Kasumi-1 (cell line): ENCODE results near the gene LRCH1.

ENCODE experiments used
- DNase-seq, 2 experiments: peaks; one replicate each; lab custom pipeline; 2025; lab: John Stamatoyannopoulos, UW

LRCH1 gene

GRCh38 chr13:46712524-46712923, 159.6 kb downstream of the LRCH1 start:
- DNase-seq = no peak

DNA sequence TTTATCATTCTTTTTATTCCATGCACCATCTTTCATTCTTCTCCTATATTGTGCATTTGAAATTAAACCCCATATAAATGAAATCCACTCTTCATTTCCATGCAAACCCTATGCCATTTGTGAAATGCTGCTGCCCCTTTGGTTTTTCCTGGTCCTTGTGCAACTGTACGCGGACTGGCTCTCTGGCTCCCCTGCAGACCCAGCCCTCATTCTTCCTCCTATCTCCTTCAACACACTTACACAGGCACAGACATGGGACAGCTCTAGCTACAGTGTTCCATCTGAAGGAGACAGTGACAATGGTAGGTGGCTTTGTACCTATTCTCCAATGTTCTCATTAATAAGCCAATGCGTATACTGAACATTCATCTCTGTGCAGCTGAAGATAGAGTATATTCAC, 162.4 kb downstream of the LRCH1 start:
- DNase-seq = no peak

- DNase-seq = no peak
These were observed 163.9 kb downstream of the LRCH1 start for GRCh38 chr13:46716821-46717220.

GRCh38 chr13:46717275-46717674, 164.3 kb downstream of the LRCH1 start:
- DNase-seq = no peak

DNA sequence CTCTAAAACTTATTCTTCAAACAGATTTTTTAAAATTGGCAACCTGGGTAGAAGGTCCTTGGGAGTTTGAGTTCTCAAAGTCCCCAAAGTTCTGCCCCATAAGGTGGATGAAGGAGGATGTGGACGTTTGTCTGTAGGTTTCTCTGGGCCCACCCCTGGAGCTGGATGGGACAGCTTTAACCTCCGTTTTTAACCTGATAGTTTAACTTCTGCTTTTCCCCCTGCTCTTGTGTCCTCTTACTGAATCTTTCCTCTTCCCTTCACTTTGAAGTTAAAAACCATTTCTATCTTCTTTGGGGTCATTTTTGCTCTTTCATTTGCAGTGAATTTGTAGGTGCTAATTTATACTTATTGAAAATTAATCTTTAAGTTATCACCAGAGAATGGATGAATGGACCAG, 164.9 kb downstream of the LRCH1 start:
- peak; percentile 53 to 59 for DNase-seq

DNA sequence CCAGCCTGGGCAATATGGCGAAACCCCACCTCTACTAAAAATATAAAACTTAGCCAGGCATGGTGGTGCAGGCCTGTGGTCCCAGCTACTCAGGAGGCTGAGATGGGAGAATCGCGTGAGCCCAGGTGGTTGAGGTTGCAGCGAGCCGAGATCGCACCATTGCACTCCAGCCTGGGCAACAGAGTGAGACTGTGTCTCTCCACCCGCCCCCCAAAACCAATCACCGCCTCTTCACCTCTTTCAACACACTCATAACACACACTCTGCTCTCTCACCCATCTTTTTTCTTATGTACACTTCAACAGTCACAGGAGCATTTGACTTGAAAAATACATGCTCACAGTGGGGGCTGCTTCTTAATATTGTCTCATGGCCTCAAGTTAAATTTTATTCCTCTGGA, 167.2 kb downstream of the LRCH1 start:
- DNase-seq = no peak

DNA sequence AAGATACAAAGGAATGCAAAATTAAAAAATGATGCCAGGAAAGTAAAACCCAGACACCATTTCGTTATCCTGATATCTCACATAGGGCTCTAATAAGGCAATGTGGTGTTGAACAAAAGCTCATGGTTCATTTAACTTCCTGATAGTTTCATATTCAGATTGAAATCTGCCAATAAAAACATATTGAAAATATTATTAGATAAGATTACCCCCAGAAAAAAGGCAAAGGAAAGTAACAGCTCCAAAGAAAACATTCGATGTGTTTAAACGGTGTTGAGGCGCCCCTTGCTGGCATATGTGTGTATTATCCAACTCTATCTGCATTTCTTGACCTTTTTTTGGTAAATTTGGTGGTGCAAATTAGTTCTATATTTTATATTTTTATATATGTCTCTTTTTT, 168.1 kb downstream of the LRCH1 start:
- DNase-seq = peak; percentile 67 to 73

DNA sequence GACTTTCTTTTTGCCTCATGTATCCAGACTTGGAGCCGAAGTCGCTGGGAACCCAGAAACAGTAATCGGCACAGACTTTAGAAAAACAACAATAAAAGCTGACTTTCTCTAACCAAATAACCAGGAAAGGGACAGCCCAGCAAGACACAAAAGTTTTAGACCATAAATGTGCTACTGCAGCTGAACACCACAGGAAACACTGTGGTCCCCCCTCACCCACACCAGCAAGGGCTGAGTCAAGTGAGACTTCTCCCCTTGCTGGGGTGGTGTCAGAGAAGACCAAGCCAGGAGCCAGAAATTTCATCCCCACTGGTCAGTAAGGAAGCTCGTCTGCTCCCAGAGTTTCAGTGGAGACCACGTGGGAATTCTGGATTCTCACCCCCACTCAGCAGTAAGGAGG, 173.4 kb downstream of the LRCH1 start:
- DNase-seq = no peak

- DNase-seq = peak; percentile 33
These were observed 175.8 kb downstream of the LRCH1 start for GRCh38 chr13:46728777-46729176.

DNA sequence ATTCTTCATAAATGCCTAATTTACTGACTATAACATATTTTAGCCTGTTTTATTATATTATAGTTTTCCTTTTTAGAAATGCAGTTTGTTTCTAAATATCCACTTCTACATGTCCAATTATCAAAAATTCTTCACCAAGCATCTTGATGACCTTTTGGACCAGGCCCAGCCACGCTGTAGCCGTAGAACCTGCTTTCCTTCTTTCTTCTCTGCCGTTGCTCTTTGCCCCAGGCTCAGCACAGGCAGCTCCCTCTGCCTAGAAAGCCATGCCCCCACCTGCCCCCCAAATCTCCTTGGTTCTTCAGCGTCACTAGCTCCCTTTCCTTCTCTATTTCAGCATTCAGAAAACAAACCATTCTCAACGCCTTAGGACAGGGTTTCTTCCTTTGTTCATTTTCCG, 178.6 kb downstream of the LRCH1 start:
- DNase-seq = no peak

DNA sequence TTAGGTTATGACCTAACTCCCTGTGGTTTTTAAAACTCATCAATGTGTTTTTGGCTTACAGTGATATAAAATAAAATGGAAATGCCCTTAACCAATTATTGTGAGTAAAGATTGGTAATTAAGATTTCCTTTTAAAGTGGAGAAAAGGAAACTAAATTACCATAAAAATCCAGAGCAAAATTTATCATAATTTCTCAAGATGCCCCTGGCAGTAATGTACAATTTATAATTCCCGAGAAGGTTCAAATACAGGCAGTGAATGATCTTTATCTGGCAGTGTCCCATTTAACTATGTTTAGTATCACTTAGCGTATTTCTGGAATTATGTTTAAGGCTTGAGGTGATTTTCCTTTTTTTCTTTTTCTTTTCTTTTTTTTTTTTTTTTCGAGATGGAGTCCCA, 182.5 kb downstream of the LRCH1 start:
- DNase-seq = no peak

DNA sequence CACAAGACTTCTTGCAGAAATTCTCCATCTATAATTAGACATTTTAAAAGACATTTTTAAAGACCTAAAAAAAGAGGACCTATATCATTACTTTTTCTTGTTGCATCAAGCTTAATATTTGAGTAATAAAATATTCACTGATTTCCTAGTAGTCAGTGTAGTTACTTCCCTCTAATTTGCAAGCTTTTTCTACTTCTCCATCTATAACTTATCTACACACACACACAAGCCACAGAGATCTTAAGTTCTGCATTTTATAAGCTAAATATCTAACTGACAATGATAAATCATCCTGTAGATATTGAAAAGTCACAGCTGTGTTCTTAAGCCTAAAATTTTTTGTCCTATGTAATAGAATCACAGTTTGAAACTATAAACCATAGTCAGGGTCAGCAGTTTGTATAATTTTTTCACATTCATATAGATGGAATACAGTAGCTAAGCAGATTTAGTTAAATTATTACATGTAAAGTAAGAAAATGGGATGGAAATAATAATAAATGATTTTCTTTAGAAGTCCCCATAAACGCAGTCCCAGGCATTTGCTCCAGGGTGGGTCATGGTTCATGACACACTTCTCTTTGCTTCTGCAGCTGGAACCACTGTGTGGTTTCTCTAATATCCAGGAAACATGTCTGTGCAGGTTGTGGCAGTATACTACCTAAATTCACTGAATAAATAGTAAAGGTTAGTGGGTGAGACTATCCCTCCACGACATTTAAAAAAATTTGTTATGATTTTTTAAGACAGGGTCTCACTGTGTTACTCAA, 183.8 kb downstream of the LRCH1 start:
- DNase-seq = peak; percentile 51 to 79

GRCh38 chr13:46738055-46738454, 185.1 kb downstream of the LRCH1 start:
- DNase-seq = no peak

GRCh38 chr13:46738766-46739165, 185.8 kb downstream of the LRCH1 start:
- DNase-seq = no peak

DNA sequence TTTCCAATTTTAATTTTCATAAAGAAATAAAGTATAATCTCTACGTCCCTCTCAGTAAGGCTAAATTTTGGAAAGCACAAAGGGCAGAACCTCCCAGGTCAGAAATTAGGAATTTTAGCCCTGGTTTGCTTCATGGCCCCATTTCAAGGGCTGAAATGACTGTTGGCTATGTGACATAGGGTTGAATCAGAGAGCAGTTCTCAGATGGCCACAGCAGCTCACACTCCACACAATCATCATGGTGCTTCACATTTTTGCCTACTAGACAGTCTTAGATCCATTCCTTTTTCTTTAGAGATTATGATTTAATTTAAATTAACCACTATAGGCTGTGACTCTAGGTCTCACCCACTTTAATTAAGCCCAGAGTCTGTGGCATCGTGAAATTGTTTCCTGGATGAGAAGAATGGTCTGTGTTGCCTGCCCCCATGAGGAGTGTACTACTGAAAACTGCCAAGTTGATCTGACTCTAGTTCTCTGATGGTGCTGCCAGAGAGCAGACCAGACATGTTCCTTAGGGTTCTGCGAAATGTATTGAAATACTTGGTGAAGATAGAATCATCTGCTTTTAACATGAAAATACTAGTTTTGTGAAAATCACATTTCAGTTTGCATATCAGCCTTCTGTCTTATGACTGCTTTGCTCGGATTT, 186.6 kb downstream of the LRCH1 start:
- no peak for DNase-seq

DNA sequence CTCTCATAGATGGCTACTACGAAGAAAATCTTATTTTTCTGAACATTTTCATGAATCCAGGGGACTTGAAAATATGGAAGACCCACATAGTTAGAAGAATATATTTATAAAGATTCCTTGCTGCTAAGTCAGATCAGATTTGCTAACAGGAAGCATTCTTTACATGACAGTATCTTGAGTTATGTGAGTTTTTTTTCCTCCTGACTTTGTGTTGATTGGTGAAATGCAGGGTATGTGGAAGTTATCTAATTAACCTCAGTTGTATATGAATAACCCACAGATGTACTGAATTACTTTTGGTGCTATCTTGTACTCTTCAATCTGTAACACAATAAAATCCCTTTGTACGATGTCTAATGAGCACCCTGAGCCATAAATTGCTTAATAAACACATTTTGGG, 190.2 kb downstream of the LRCH1 start:
- DNase-seq = no peak

DNA sequence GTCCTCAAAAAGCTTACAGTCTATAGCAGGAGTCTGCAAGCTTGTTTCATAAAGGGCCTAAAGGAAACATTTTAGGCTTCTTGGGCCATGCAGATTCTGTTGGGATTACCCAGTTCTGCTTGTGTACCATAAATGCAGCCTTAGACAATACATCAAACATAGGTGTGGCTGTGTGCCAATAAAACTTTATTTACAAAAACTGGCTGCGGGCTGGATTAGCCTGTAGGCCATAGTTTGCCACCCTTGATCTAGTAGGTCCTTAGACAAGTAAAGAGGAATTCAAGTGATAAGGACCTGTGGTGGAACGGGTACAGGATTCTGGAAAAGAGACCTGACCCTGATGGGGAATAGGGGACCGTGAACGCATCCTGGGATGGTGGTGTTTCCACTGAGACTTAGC, 192.1 kb downstream of the LRCH1 start:
- no peak for DNase-seq

GRCh38 chr13:46745706-46746105, 192.7 kb downstream of the LRCH1 start:
- DNase-seq = no peak

- no peak for DNase-seq
These were observed 194.3 kb downstream of the LRCH1 start for GRCh38 chr13:46747031-46747820.

DNA sequence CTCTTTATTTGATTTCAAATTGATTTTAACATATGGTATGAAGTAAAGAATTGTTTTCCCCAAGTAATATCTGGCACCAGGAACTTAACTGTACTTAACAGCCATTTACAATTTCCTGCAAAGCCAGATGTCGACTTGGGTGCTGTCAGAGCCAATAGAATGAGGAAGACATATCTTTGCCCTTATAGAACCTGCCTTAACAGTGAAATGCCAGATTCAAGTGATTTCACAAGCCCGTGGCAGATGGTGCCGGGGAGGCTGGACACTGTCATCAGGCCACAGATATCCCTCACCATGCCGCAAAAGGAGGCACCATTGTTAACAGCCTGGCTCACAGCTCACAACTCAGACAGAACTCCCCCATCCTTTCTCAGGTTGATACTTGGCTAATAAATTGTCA, 195.3 kb downstream of the LRCH1 start:
- DNase-seq = peak; percentile 46 to 56

- no peak for DNase-seq
These were observed 197.0 kb downstream of the LRCH1 start for GRCh38 chr13:46749951-46750350.

DNA sequence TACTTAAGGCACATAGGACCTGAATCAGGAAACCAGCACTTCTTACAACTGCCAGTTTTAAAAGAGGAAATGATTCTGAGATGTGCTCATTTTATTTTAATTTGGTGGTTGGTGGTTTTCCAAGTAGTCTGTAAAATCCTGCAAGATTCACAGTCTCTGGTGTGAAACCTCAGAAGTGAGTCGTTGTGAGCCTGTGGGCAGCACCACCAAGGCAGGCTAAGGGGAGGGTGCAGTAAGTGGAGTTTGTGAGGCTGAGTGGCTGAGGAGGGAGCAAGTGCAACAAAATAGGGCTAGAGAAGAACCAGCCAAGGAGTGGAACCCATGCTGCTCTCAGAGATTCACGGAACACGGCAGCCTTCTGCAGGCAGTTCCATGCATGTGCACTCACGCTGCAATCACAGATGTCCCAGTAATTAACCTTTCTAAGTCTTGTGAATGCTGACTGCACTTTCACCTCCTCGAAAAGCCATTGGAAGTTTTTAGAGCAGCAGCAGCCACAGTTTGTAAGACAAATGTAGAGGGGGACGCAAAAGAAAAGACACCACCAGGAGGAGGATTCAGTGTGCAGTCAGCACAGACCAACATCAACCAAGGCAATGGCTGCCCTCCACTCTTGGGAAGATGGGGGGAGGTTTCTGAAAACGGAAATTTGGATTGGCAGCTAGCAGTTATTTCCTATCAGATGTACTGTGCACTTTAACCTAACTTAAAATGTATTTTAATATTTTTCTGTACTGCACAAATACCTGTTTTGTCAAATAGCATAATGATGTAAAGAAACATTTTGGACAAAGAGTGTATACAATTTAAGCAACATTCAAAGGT, 199.1 kb downstream of the LRCH1 start:
- DNase-seq = peak; percentile 94 to 96
